ENCODE data around the gene BABAM2. TPM values are rescaled to one million over a fixed set of nuclear protein-coding genes. Genes with fewer than 3 reads are reported as not detected.

The BABAM2 gene
- total and polyA plus RNA-seq, 9 of the 15 experiments (the other 6 are each of a cell fraction or from before 2014, with no cell fraction given) = 10.9 to 37.4 (median 25.6) TPM

GRCh38 chr2:27871802-27872201, 18.7 kb upstream of the BABAM2 start (continued):
- TF ChIP-seq FOXM1 (IDR thresholded peaks at IDR 0.05; ENCODE audit: low read depth) = peak; percentile 32; the same call in 1 of the 2 replicates
- no peak for TF ChIP-seq FOXM1 (CRISPR knock-in tag; IDR thresholded peaks at IDR 0.05; ENCODE audit: low read depth)
- TF ChIP-seq, protein P1, sequence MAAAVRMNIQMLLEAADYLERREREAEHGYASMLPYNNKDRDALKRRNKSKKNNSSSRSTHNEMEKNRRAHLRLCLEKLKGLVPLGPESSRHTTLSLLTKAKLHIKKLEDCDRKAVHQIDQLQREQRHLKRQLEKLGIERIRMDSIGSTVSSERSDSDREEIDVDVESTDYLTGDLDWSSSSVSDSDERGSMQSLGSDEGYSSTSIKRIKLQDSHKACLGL (CRISPR knock-in tag; IDR thresholded peaks at IDR 0.05; ENCODE audit: borderline replicate concordance, poor library complexity, severe bottlenecking) = no peak
- TF ChIP-seq E2F5 (CRISPR knock-in tag; IDR thresholded peaks at IDR 0.05) = no peak
- no peak for TF ChIP-seq NONO (IDR thresholded peaks at IDR 0.05; ENCODE audit: low read depth in 2 of 2, low read length in 1 of 2)
- TF ChIP-seq ILK (tag; IDR thresholded peaks at IDR 0.05; ENCODE audit: borderline replicate concordance, low read depth) = no peak
- no peak for TF ChIP-seq POLR2A (conservative IDR thresholded peaks at IDR 0.05)
- peak; percentile 89 for TF ChIP-seq CBFA2T3 (IDR thresholded peaks at IDR 0.05)
- TF ChIP-seq ZNF644 (tag; IDR thresholded peaks at IDR 0.05; ENCODE audit: low read depth) = no peak
- TF ChIP-seq POLR2AphosphoS2 (IDR thresholded peaks at IDR 0.05; ENCODE audit: low read length) = no peak
- no peak for TF ChIP-seq SMARCE1 (IDR thresholded peaks at IDR 0.05)
- no peak for TF ChIP-seq JUND (IDR thresholded peaks at IDR 0.05; ENCODE audit: borderline replicate concordance, low read depth, low read length)
- TF ChIP-seq JUND (tag; IDR thresholded peaks at IDR 0.05; ENCODE audit: borderline replicate concordance, low read depth, low read length) = no peak
- TF ChIP-seq SRSF1 (IDR thresholded peaks at IDR 0.05; ENCODE audit: low read depth, low read length) = no peak
- TF ChIP-seq, protein P2, sequence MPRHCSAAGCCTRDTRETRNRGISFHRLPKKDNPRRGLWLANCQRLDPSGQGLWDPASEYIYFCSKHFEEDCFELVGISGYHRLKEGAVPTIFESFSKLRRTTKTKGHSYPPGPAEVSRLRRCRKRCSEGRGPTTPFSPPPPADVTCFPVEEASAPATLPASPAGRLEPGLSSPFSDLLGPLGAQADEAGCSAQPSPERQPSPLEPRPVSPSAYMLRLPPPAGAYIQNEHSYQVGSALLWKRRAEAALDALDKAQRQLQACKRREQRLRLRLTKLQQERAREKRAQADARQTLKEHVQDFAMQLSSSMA (CRISPR knock-in tag; IDR thresholded peaks at IDR 0.05) = no peak
- peak; percentile 75 for TF ChIP-seq TEAD4 (IDR thresholded peaks at IDR 0.05; ENCODE audit: low read length)
- TF ChIP-seq TEAD4 (CRISPR knock-in tag; IDR thresholded peaks at IDR 0.05; ENCODE audit: borderline replicate concordance) = no peak
- no peak for TF ChIP-seq ZNF347 (CRISPR knock-in tag; IDR thresholded peaks at IDR 0.05; ENCODE audit: low read depth)
- TF ChIP-seq ZNF561 (CRISPR knock-in tag; conservative IDR thresholded peaks at IDR 0.05) = no peak
- TF ChIP-seq CBX8 (IDR thresholded peaks at IDR 0.05; ENCODE audit: borderline replicate concordance, extremely low read depth, low read depth, low read length, poor library complexity, severe bottlenecking) = no peak
- TF ChIP-seq SMC3 (conservative IDR thresholded peaks at IDR 0.05; ENCODE audit: insufficient read depth, low read depth, low read length) = no peak
- no peak for TF ChIP-seq CBX1 (IDR thresholded peaks at IDR 0.05; ENCODE audit: low read depth)
- TF ChIP-seq NCOA2 (IDR thresholded peaks at IDR 0.05; ENCODE audit: partially characterized antibody in 2 of 2) = no peak
- no peak for TF ChIP-seq RBM34 (IDR thresholded peaks at IDR 0.05; ENCODE audit: borderline replicate concordance, insufficient read depth, low read length)
- no peak for TF ChIP-seq FOXP1 (CRISPR knock-in tag; IDR thresholded peaks at IDR 0.05)
- TF ChIP-seq CCNT2 (IDR thresholded peaks at IDR 0.05; ENCODE audit: borderline replicate concordance, extremely low read depth, insufficient read length, low read depth, low read length) = no peak
